HFFc6 (cell line): ENCODE measurements around the gene GALNTL6. TPM values are rescaled to one million over a fixed set of nuclear protein-coding genes. Genes with fewer than 3 reads are reported as not detected.

Experiments
- DNase-seq: peaks from one replicate; pipeline ENCODE4 v3.0.0-alpha.2; 2018
- H3K27ac Mint-ChIP-seq: 2 replicates; pipeline ENCODE4 v1.8.0; 2020; ENCODE audit warnings: mild to moderate bottlenecking, mixed read lengths
- H3K27me3 Mint-ChIP-seq: 2 replicates; pipeline ENCODE4 v1.8.0; 2021; ENCODE audit warnings: mild to moderate bottlenecking, moderate library complexity, mixed read lengths; ENCODE audit not compliant: insufficient read depth
- H3K36me3 Mint-ChIP-seq: 2 replicates; pipeline ENCODE4 v1.8.0; 2021; ENCODE audit warnings: low read depth, mixed read lengths
- H3K4me1 Mint-ChIP-seq: 2 replicates; pipeline ENCODE4 v1.8.0; 2020; ENCODE audit warnings: low read depth, mixed read lengths
- H3K4me3 Mint-ChIP-seq: 2 replicates; pipeline ENCODE4 v1.8.0; 2020; ENCODE audit warnings: mild to moderate bottlenecking, moderate library complexity, mixed read lengths
- H3K9me3 Mint-ChIP-seq: 2 replicates; pipeline ENCODE4 v1.8.0; 2020; ENCODE audit warnings: mild to moderate bottlenecking, mixed read lengths
- total RNA-seq, 6 experiments: library from RNA; stranded (reverse); fragmentation: NEBNext Ultra II Directional; extraction: Animal tissue kit (Norgen Biotek cat#: 25700); gene quantifications; 2 replicates in 1 of 6; 3 replicates in 5 of 6; pipeline ENCODE4 v1.2.3, GENCODE V29; 2021
- TF ChIP-seq, protein P1 (sequence below): fragments of 200-600 bp; sonication (generic); IDR thresholded peaks from 2 replicates; pipeline ENCODE4 v1.5.0; 2021; ENCODE audit warnings: antibody characterized with exemption, mild to moderate bottlenecking

The GALNTL6 gene
- total RNA-seq, 6 experiments from 2014 or later: 0.07 TPM; not detected in 5

DNA sequence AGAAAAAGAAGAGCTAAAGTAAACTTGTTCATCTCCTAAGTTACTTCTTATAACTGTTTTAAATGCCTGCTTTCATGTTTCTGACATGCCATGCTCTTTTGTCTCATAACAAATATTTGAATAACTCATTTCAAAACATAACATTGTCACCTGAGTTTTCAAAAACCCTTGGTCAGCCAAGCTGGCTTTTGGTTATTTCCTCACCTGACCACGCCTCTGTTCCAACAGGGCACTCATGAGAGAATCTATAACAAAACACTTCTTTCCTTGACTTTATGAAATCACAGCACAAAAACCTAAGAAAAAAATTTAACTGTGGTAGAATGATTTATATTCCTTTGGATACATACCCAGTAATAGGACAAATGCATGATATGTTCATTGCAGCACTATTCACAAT, 1182.5 kb downstream of the GALNTL6 start:
- no peak for DNase-seq
- Mint-ChIP-seq H3K36me3 (no peaks in the 10 kb centered on the region), H3K4me3 (no peak overlapping the region), H3K27ac (no peak overlapping the region), H3K27me3 (no peaks in the 10 kb centered on the region), H3K4me1 (no peaks in the 10 kb centered on the region; the same call in 1 of the 2 replicates), H3K9me3 (no peaks in the 10 kb centered on the region)
- TF ChIP-seq, protein P1, sequence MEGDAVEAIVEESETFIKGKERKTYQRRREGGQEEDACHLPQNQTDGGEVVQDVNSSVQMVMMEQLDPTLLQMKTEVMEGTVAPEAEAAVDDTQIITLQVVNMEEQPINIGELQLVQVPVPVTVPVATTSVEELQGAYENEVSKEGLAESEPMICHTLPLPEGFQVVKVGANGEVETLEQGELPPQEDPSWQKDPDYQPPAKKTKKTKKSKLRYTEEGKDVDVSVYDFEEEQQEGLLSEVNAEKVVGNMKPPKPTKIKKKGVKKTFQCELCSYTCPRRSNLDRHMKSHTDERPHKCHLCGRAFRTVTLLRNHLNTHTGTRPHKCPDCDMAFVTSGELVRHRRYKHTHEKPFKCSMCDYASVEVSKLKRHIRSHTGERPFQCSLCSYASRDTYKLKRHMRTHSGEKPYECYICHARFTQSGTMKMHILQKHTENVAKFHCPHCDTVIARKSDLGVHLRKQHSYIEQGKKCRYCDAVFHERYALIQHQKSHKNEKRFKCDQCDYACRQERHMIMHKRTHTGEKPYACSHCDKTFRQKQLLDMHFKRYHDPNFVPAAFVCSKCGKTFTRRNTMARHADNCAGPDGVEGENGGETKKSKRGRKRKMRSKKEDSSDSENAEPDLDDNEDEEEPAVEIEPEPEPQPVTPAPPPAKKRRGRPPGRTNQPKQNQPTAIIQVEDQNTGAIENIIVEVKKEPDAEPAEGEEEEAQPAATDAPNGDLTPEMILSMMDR: no peak

DNA sequence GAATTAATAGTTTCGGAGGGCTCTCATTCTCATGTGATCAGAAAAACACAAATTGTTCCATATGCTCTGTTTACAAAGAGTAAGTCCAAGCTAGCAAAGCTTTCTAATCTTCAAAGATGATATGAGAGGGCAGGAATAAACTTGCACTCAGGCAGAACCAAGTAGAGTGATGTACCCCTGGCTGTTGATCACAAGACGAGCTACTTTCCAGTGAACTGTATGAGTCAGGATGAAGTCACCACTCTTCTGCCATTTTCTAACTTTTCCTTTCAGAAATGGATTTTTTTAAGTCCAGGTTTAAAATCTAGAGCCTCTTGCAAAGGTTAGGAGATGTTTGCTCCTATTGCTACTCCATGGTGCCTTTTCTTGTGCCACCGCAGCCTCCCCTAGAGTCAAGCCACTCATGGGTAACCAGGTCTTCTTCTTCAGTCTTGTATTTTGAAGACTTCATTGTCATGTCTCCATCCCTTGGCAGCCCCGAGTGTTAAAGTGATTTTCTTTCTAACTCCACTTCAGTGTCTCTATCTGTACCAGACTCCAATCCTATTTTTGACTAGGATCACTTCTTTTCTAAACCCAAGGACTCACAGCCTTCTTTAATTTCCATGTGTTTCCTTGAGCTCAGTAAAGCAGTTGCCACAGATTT, 1183.5 kb downstream of the GALNTL6 start:
- TF ChIP-seq, protein P1: no peak
- Mint-ChIP-seq H3K4me3 (no peak overlapping the region), H3K27ac (no peak overlapping the region), H3K36me3 (no peaks in the 10 kb centered on the region), H3K27me3 (no peaks in the 10 kb centered on the region), H3K4me1 (no peaks in the 10 kb centered on the region; the same call in 1 of the 2 replicates), H3K9me3 (no peaks in the 10 kb centered on the region)
- DNase-seq: peak; percentile 27

- no peak overlapping the region for H3K4me3 Mint-ChIP-seq
- H3K27ac Mint-ChIP-seq: no peak overlapping the region
- DNase-seq: no peak
- no peaks in the 10 kb centered on the region for H3K27me3 Mint-ChIP-seq
- no peaks in the 10 kb centered on the region for H3K36me3 Mint-ChIP-seq
- no peaks in the 10 kb centered on the region; the same call in 1 of the 2 replicates for H3K4me1 Mint-ChIP-seq
- TF ChIP-seq, protein P1: no peak
- H3K9me3 Mint-ChIP-seq: no peaks in the 10 kb centered on the region
Measured at GRCh38 chr4:172997217-172997609, 1184.0 kb downstream of the GALNTL6 start.

- Mint-ChIP-seq H3K27ac (no peak overlapping the region), H3K4me3 (no peak overlapping the region), H3K4me1 (no peaks in the 10 kb centered on the region; the same call in 1 of the 2 replicates), H3K27me3 (no peaks in the 10 kb centered on the region), H3K9me3 (no peaks in the 10 kb centered on the region), H3K36me3 (no peaks in the 10 kb centered on the region)
- TF ChIP-seq, protein P1: no peak
- no peak for DNase-seq
Measured at GRCh38 chr4:172997856-172998255, 1184.7 kb downstream of the GALNTL6 start.

DNA sequence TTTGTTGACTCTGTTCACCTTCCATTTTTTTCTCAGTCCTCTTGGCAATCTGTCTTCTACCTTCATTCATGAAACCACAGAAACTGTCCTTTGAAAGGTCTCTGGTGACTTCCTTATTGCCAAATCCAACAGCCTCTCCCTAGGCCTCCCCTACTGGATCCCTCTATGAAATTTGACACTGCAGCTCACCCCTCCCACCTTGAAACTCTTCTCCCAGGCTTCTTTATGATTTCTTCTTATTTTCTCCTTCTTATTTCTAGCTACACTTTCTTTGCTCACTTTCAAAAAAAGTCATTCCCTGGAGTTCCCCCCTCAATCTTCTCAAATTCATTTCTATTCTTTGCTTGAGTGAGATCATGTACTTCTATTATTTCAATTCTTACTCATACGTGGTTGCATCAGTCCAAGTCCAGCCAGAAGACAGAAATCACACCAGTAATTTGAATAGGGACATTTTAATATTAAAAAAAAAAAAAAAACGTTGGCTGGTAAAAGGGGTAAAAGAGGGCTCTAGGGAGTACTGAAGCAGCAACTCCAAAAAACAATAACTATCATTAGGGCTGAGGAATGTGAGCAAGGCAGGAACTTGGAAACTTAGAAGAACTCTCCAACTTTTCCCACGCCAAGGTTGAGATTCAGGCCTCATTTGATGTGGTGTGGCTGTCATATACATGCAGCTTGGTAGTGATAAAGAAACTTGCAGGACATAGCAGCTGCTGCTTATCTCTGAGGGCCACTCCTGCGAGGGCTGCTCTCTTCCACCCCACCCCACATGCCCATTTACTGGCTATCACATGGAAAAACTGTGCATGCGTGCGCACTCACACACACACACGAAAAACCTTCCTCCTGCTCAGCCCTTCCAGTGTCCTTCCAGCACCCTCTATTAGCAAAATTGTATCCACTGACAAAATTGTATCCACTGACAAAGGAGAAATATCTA, 1185.6 kb downstream of the GALNTL6 start:
- H3K27ac Mint-ChIP-seq: no peak overlapping the region
- TF ChIP-seq, protein P1: no peak
- peaks cover 3% of the 10 kb centered on the region; the same call in 1 of the 2 replicates for H3K27me3 Mint-ChIP-seq

More for the DNA sequence above, 1185.6 kb downstream of the GALNTL6 start:
- no peak for DNase-seq
- Mint-ChIP-seq H3K9me3 (no peaks in the 10 kb centered on the region), H3K36me3 (no peaks in the 10 kb centered on the region), H3K4me3 (no peak overlapping the region), H3K4me1 (no peaks in the 10 kb centered on the region; the same call in 1 of the 2 replicates)
